Central memory CD4-positive, alpha-beta T cell (primary cell): ENCODE measurements around the gene NDNF.

ENCODE experiments used
- DNase-seq: peaks from one replicate; pipeline ENCODE4 v3.0.0; 2022
- total RNA-seq, 3 experiments: gene quantifications; one replicate each; lab custom pipeline; 2026; lab: John Stamatoyannopoulos, UW

NDNF gene, protein sequence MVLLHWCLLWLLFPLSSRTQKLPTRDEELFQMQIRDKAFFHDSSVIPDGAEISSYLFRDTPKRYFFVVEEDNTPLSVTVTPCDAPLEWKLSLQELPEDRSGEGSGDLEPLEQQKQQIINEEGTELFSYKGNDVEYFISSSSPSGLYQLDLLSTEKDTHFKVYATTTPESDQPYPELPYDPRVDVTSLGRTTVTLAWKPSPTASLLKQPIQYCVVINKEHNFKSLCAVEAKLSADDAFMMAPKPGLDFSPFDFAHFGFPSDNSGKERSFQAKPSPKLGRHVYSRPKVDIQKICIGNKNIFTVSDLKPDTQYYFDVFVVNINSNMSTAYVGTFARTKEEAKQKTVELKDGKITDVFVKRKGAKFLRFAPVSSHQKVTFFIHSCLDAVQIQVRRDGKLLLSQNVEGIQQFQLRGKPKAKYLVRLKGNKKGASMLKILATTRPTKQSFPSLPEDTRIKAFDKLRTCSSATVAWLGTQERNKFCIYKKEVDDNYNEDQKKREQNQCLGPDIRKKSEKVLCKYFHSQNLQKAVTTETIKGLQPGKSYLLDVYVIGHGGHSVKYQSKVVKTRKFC
- total RNA-seq = 0 to 0.42 (median 0) reads per million in 3 experiments

DNA sequence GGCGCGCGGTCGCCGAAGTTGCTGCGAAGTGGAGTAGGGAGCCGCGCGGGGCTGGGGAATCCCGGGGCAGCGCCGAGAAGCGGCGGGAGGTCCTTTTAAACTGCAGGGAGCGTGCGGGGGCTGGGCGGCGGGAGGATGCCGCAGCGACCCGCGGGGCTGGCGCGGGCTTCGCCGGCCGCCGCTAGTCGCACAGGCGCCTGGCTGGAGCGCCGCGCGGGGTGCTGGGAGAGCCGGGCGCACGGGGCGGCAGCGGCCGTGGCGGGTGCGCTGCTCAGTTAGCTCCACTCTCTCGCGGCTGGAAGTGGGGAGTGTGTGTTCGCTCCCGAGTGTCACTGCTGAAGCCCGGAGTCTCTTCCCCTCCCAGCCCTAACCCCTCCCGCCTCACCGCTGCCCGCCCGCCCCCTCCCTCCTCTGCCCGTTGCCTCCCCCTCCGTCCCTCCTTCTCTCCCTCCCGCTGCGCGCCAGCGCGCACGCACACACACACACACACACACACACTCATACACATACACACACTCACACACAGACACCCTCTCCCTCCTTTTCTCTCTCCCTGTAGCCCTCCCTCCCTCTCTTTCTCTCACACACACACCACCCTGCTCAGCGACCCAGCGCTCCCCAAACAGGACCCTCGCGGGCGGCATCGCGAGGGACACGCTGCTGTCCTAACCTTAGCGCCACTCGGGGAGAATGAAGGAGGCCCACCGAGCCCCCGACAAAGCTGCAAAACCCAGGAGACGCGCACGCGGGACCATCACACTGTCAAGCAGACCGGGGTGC, at the start of gene NDNF:
Gene NDNF, minus strand, starts transcription at position 312 of the 780 bp plus-strand sequence. CDS start 26,698 bp downstream, outside the sequence.
- peak; percentile 27 for DNase-seq

DNA sequence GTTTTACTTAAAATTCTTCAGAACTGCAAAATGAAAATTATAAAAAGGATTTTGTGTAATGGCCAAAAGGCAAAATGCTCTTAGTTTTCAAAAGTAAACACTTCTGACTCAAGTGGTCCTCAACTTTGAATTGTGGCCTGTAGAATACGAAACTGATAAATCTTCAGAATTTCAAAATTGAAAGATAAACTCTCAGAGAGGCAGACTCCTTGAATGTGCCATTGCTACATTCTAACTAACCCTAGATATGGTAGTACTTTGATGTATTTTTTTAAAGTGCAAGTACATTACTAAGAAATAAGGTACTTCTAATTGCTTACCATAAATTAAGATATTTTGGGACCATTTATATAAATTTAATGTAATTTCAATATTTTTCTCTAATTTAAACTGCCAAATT, 47.4 kb upstream of the NDNF start:
- no peak for DNase-seq

DNA sequence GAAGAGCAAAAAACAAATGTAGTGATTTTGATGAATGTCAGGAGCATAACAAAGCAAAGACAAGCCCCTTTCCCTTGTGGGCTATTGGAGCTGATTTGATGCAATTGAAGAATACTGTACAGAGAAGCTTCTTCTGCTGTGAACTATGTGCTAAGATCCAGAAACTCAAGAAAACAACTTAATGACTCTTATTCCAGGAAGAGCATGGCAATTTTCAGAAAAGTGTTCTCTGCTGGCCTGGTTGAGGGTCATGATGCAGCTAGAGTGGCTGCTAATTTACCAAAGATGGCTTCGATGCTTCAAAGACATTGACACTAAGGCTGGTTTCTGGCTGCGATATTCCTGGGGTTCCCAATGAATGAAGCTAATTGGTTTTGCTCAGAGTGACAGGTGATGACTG, 46.0 kb upstream of the NDNF start:
- DNase-seq = no peak

DNA sequence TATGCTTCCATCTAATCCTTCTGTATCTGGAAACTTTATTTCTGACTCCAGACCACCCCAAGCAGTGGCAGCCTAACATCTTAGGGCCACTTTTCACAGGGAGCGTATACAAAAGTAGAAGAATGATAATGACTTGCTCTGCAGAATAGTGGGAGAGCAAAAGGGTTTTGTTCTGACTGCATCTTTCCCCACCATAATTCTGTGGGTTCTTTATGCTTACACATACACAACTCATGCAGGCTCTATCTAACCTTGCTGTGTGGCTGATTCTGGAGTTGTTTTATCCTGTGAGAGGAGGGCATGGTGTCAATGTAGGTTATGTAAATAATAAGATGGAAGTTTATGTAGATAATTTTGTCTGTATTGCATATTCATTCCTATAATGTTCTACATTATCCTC, 42.4 kb upstream of the NDNF start:
- DNase-seq = no peak

DNA sequence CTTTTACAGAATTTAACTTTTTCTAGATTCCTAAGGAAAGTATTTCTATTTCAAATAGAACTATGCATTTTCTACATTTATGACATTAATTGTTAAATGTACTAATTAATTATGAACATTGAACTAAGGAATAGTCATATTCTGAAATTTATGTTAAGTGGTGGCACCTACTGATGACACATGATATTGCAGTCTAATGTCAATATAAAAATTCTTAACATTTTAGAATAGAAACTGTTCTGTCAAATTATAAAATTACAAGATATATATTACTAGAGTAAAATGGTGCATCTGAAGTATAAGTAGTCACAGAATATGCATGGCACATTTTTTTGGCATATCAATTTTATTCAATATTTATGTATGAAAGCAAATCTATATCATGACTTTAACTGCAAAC, 40.2 kb upstream of the NDNF start:
- no peak for DNase-seq

DNA sequence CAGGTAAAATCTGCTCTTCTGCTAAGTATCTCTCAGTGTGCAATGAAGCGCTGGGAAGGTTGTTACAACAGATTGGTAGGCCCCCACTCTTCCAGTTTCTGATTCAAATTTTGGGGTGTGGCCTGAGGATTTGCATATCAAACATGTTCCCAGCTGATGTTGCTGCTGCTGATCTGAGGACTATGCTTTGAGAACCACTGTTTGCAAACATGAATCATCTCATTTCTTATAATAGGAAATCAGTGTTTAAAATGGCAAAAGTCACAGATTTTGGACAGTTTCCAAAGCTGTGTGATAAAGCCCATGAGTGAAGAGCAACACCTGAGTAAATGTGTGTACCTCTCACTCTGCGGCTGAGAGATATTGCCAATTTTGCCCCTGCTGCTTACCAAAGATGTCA, 36.2 kb upstream of the NDNF start:
- DNase-seq = no peak

DNA sequence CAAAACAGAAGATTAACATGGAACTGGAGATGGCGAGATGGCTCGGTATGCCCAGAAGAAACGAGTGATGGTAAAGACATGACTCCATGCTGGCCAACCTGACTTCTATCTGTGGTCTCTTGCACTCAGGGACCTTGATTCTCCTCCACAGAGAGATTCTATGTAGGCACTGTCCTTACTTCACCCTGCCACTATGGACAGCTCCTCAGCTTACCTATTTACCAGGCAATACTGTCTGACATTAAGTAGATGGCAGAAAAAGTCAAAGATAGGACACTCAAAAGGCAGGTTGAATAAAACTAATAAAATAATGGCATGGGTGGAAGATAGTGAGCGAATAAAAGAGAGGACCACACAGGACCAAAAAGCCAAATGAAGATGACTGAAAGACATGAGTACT, 35.2 kb upstream of the NDNF start:
- no peak for DNase-seq

DNA sequence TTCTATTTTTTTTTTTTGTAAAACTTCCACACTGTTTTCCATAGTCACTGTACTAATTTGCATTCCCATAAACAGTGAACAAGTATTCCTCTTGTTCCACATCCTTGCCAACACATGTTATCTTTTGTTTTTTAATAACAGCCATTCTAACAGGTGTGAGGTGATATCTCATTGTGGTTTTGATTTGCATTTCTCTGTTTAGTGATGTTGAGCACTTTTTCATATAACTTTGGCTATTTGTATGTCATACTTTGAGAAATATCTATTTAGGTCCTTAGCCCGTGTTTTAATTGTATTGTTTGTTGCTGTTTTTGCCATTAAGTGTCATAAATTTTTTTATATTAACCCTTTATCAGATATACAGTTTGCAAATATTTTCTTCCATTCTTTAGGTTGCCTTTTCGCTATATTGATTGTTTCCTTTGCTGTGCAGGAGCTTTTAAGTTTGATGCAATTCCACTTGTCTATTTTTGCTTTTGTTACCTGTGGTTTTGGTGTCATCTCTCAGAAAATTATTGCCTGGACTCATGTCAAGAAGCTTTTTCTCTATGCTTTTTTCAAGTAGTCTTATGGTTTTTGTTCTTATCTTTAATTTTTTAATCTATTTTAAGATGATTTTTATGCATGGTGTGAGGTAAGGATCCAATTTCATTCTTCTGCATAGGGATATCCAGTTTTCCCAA, 27.9 kb upstream of the NDNF start:
- no peak for DNase-seq

DNA sequence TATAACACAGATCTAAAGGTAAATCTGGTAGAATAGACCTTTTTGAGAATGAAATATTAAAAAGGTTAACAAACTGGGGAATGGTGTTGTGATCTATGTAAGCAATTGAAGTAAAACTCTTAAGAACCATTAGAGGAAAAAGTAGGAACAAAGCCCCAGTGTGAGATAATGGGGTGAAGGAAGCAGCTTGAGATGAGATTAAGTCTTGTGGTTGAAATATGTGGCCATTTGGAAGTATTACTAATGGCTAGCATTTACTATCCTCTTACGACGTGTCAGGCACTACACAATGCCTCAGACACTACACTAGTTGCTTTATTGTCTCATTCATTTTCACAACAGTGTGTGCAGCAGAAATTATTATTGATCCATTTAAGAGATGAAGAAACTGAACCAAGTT, 25.9 kb upstream of the NDNF start:
- DNase-seq = no peak

DNA sequence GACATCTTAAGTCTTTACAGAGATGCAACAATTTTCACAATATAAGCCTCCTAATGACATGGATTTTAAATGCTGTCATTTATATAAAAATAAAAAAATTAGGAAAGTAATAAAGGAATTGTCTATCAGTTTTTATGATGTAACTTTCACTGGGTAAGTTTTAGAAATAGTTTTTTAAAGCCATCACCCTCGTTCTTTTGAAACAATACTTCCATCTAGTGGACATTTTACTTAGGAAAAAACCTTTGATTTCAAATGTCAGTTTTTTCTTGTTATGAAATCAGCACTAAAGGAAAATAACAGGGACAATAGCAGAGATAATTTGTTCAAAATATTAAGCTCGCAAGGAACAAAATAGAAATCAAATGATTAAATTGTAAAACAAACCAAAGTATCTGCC, 24.3 kb upstream of the NDNF start:
- peak; percentile 14 for DNase-seq

DNA sequence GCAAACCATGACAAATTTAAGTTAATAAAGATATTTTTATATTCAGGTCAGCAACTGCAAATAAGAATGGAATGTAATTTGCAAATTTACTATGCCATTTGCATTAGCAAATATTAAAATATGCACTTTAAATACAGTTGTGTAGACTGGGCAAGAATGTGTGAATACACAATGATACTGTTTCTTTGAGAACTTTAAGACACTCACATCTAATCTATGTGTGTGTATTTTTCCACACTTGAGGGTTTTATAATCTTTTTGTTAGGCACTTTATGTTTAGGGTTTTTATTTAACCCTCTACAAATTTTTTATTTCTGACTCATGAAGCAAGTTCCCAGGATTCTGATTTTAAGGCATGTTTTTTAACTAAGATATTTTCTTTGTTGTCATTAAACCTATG, 23.9 kb upstream of the NDNF start:
- no peak for DNase-seq

DNA sequence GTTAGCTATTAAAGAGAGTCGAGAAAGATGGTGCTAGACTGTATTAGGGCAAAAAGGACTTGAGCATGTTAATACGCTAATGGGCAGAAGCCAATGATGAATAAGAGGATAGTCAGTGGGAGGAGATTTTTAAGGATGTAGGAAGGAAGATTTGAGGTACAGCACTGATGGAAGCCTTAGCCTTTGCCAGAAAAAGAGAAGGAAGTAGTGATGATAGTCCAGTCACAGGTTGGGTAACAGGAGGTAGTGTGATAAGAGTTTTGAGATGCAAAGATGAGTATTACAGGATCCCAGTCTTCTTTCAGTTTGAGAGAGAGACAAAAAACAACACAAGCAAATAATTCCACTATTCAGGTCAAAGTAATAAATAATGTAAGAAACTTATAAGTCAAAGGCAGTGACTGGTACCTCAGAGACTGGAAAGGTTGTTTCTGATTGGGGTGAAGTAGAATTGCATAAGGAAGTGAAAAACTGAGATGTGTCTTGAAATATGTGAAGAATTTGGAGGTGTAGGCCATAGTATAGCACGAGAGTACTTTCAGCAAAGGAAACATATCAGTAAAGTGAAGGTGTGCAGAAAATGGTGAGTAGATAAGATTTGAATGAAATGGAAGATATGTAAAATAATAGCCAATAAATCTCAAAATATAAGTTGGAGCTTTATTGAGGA, 22.1 kb upstream of the NDNF start:
- no peak for DNase-seq

DNA sequence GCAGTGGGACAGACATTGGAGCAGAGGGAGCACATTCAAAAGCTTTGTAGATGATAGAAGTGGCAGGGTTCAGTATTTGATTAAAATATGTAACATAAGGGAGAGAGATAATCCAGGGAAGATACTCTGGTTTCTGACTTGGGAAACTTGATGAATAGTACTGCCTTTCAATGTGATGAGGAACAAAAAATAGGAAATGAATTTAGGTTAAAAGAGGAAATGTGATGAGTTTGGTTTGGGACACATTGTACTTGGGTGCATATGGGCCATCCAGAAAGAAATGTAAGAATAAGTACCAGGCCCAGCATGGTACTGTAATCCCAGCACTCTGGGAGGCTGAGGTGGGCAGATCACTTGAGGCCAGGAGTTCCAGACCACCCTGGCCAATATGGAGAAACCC, 20.9 kb upstream of the NDNF start:
- no peak for DNase-seq

DNA sequence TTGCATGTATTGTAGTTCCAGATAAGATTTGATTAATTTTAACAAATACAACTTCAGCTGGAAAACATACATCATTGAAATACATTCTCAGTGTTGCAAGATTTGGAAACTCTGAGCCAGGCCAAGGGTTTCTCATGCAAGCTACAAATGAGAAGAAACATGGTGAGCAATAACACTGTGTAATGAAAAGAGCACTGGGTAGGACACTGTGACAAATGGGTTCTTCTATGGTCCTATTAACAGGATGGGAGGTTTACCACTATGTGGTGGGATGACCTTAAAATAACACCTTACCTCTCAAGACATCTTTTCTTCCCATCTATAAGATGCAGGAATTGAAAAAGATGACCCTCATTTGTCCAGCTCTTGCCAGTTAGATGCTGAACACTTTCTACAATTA, 19.6 kb upstream of the NDNF start:
- no peak for DNase-seq

DNA sequence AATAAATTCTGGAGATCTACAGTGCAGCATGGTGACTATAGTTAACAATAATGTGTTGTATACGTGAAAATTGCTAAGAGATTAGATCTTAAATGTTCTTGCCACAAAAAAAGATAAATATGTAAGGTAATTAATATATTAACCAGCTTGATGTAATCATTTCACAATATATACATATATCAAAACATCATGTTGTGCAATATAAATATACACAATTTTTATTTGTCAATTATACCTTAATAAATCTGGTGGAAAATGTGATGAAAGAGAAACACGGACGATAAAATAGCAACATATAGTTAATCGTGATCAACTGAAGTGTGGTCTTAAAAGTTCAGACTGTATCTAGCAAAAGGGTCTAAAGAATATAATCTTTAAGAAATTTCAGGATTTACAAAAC, 16.5 kb upstream of the NDNF start:
- DNase-seq = no peak

DNA sequence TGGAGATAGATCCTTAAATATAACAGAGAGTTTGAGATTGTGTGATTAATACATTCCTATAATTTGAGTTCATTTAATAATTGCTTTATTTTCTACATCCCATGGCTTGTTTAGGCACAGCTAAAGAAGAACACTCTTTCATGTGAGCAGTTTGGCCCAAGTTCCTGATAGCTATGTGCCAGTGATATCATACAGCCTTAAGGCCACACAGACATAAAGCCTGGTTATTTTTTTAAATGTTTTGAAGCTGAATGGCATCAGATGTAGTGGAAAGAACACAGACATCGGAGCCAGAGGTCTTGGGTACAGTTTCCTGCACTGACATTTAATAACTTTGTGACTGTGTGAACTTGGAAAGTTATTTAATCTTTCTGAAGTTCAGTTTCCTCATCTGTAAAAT, 7.0 kb upstream of the NDNF start:
- DNase-seq = no peak

DNA sequence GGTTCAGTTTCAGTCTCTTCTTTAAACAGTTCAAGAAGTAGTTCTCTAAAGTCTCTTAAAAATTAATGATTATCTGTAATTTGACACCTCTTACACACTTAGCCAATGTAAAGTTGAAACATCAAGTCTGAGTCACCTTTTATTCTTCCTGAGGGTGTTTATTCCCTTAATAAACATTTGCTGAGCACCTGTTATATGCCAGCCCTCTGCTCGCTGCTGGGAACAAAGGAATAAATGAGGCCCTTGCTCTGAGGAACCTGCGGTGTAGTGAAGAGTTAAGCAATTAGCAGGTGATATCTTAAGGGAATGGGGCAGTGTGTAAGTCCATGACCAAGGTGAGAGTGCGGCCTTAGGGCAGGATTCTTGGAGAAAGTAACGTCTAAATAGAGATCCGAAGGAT, 5.2 kb upstream of the NDNF start:
- DNase-seq = no peak

DNA sequence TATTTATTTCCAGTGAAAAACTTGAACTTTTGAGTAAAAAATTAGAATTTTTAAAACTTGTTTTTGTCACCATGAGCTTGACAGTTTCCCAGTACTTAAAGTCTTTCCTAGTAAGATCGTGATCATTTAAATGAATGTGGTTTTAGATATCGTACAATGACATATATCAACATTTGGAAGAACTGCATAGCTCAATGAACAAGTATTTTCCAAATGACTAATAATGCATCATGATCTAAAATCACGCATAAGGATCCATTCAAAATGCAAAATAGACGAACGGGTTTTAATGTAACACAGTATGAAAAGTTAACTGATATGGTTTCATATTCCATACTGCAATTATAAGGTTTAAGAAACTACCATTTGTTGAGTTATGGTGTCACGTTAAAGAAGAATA, 4.1 kb upstream of the NDNF start:
- no peak for DNase-seq

DNA sequence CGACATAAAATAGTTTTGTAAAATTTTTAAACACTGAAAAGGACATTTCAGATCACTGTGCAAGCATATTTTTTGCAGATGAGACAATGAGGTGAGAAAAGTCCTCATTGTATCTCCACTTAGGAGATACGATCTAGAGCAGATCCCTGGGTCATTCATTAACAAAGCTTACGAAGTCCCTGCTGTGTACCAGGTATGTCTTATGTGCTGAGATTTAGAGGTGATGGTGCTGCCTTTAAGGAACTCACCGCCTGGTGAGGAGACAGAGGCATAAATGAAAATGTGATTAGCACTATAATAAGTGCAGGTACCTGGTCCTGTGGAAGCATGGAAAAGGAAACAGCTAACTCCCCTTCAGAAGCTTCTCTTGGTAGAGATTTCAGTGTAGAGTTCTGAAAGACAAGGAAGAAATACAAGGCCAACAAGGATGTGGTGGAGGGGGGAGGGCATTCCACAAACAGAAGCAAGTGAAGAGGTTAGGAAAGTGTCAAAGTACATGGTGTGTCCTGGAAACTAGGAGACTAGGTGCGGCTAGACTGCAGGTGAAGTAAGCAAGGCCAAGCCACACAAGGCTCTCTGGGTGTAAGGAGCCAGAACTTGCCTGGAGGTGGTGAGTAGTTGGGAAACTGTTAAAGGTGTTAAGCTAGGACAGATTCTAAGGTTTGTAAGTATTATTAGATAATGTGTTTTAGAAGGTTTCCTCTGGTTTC, 1.5 kb upstream of the NDNF start:
- DNase-seq = no peak

DNA sequence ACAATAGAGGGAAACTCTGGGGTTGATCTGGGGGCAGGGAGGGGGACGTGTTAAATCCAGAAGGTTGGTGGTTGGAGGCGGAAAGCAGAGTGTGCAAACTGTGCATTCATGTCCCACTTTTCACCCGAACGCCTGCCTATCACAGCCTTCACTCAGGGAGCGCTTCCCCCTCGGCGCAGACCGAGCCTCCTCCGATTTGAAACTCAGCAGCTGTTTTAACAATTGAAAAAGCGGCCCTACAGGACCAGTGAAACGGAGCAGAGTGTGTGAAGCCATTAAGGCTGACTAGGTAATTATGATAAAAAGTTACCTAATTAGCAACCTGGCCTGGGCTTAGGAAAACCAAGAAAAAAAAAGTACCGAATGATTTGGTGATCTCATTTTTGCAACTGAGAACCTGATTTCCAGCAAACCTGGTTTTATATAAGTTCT, 685 bp upstream of the NDNF start:
- DNase-seq = no peak

DNA sequence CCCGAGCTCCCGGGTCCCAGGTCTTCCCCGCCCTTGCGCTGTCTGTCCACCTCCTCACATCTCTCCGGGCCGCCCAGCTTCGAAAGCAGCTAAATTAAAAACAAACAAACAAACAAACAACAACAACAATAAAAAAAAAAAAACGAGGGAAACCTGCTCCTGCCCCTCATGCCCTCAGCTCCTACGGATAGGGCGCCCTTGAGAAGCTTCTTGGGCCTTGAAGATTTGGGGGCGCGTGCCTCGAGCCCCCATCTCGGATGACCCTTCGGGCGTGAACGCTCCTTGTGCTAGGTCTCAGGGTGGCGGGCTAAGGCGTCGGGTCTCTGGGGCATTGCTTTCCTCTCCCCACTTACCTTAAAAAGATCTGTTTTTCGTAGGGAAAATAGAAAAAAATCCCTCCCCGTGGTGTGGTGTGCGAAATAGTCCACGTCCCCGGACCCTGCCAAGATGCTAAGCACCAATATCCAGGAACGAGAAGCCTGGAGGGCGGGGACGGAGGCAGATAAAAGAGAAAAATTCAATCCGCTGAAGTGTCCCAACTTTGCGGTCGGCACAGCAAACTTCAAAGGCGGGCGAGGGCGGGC, 603 bp downstream of the NDNF start:
- DNase-seq = no peak
